Measurements from ENCODE around the gene CLDN20.
"Not testable (repeated sequence)": the region's sequence is repeated elsewhere in the genome, so short reads cannot be mapped to it uniquely, and the experiment has no call there.

Gene CLDN20, protein sequence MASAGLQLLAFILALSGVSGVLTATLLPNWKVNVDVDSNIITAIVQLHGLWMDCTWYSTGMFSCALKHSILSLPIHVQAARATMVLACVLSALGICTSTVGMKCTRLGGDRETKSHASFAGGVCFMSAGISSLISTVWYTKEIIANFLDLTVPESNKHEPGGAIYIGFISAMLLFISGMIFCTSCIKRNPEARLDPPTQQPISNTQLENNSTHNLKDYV

DNA sequence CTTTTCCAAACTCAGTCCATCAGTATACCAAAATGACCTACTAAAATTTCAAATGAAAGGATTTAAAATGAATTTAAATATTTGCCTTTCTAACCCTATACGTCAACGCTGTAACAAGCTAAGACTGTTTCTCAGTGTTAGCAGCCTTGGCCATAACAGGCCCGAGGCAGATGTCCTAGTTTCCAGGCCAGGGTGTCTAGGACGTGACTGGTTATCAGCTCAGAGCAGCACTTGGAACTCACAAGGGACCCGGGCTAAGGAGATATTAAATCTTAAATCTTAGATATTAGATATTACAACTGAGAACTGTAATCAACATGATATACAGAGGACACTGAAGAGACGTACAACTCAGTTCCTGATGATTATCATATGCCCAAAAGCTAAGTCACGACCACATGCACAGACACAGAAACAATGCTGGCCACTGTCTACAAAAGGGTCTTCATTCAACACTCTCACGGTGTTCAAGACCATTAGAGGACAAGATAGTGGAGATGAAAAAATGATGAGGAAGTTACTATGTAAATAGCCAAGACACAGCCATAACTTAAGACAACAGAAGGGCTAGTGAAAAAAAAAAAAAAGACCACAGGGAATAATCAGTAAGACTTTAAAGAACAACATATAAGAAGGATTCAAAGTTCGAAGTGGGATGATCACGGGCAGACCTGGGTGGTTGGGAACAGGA lies at the start of gene CLDN20:
Gene CLDN20 (plus strand): TSS at position 641 of the 691 bp plus-strand sequence. CDS start 11,707 bp downstream, outside the sequence.
- no peak for DNase-seq

DNA sequence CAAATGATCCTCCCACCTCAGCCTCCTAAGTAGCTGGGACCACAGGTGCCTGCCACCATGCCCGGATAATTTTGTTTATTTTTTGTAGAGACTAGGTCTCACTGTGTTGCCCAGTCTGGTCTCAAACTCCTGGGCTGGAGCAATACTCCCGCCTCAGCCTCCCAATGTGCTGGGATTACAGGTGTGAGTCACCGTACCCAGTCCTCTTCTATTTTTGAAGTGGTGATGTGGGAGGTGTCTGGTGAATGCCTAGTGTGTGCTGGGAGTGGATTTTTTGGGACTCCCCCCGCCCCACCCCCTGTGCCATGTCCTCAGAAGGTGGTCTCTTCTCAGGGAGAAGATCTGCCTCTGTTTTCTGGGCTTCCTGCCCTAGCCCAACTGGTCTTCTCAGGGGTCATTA lies 47.9 kb upstream of the CLDN20 start:
- DNase-seq, result no peak

DNA sequence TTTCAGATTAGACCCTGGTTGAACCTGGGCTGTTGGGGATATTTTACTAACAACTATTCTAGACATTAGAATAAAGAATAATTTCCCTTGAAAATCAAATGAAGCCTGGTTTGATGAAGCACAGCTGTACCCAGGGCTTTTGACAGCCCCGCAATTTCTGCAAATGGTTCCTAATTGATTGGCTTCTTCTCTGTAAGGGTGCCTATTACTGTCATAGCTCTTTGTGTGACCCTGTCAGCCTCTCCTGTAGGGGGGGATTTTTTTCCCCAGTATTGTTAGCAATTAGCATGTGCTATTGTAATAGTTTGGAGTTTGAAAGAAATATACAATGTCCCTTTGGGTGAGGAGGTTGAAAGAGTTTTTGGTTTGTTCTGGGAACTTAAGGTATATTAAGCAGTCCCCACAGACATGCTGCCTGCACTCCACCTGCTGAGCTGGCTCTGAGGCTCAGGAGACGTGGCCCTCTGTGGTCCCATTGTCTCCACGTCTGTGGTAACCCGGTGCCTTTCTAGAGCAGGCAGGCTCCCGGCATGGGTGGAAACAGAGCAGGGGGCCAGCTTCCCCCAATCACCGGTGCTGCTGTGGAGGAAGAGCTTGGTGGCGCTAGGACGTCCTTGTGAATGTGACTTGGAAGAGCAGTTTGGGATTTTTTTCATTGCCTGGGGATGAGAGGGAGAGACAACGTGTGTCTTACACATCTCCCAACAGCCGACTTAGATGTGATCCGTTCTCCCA lies 47.3 kb upstream of the CLDN20 start:
- no peak for DNase-seq

DNA sequence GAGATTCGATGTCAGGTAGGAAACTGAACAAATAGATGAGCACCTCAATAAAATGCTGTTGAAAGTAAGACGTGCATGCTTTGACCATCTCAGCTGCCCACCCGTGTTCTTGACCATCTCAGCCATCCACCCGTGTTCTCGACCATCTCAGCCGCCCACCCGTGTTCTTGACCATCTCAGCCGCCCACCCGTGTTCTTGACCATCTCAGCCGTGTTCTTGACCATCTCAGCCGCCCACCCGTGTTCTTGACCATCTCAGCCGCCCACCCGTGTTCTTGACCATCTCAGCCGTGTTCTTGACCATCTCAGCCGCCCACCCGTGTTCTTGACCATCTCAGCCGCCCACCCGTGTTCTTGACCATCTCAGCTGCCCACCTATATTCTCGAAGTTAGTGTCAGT lies 45.1 kb upstream of the CLDN20 start:
- not testable (repeated sequence) for DNase-seq

DNA sequence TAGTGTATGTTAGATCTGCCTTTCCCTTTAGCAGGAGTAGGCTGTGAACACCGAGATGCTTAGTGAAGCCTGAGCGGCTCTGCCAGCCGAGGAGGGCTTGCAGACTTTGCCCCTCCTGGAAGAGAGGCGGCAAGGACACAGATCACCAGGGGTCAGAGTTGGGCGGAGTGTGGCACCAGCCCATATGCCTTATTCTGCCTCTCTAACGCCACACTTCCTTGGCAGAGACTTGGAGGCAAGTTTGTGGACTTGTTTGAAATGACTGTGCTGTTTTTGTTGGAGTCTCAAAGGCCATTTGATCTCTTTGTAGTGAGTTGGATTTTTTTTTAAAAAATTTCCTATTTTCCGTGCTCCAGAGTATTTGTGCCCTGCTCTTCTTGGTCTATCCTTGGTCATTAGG lies 44.5 kb upstream of the CLDN20 start:
- DNase-seq, result no peak

DNA sequence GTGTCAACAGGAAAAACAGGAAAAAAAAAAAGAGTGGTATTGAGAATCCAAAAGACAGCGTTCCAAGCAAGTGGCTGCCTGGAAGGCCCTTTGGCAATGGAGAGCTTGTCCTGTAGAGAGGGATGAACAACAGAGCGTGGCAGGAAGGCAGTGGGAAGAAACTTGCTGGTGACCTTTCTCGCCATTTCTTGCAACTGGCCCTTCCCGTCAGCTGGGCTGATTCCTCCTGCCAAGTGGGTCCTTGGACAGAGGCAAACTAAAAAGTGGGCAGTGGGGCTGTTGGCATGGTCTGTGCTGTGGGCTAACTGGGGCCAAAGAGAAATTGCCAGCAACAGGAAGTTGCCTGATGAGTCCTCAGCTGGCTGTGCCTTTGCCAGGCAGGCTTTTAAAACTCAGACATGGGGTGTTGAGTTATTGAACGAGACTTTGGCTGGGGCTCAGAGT lies 43.9 kb upstream of the CLDN20 start:
- DNase-seq, result no peak

DNA sequence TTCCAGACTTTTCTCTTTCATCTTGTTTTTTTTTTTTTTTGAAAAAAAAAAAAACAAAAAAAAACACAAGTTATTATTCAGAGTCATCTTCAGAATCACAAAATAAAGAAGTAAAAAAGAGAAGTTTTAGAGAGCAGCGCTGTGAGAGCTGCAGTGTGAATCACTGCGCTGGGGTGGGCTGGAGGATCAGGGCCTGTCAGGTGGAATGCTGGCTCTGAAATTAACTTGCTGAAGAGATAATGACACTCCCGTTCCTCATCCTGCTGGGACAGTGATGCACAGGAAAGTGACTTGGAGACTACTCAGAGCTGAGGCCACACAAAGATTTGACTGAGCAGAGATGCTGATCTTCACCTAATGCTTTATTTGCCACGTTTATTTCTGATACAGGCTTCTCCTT lies 42.7 kb upstream of the CLDN20 start:
- DNase-seq, result no peak

DNA sequence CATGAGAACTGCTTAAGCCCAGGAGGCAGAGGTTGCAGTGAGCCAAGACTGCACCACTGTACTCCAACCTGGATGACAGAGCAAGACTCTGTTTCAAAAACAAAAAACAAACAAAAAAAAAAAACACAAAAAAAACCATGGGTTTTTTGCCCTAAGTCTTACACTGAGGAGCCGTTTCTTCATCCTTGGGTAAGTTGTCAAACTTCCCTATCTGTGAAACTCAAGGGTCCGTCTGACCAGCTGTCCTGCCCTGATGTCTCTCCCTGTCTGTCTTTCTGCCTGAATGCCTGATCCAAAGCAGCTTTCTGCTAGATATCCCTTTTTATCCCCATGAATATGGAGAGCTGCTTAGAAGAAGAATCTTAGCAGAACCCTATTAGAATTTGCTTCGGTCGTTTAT lies 41.3 kb upstream of the CLDN20 start:
- no peak for DNase-seq

DNA sequence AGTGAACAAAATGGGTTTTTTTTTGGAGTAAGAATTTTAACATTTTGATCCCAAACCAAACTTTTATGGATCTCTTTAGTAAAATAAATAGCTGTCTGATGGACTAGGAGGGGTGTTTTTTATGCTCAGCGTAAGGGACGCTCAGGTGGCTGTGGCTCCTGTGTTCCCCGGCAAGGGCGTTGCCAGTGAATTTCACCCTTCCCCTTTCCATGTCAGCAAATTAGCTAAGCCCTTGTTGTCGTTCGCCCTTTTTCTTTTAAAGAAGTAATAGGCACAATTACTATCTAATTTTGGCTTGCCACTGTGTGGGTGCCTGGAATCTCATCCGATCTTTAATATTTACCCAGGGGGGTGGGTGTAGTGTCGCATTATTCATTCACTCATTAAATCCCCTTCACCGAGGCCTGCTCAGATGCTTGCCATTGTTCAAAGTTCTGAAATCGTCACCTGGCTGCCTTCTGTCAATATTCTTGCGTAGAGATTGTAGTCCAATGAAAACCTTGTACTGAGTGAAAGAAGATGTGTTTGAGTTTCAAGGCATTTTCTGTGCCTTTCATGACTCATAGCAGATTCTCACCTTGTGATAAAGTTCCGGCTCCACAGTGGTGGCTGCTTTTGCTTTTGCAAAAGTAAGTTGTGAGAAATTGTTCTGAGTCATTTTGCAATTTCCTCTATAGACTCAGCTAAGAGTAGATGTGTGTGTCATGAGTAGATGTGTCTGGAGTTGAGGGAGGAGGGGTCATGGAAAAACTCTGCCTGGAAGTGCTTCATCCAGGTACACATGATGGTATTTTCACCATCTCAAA lies 40.0 kb upstream of the CLDN20 start:
- peak; percentile 82 to 89 for DNase-seq

DNA sequence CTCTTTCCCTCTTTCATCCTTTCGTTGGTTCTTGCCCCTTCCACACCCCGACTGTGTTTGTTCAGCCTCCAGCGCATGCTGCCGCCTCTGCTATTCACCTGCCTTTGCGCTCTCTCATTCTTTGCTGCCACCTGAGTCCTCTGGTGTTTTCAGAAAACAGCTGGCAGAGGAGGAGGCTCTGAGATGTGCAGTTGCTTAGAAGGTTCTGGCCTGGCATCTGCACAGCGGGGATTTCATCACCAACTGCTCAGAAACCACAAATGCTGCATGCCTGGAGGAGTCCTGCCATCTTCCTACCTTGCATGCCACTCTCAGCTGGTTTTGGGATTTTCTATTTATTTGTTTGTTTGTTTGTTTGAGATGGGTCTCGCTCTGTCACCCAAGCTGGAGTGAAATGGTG lies 39.2 kb upstream of the CLDN20 start:
- peak; percentile 47 to 59 for DNase-seq

DNA sequence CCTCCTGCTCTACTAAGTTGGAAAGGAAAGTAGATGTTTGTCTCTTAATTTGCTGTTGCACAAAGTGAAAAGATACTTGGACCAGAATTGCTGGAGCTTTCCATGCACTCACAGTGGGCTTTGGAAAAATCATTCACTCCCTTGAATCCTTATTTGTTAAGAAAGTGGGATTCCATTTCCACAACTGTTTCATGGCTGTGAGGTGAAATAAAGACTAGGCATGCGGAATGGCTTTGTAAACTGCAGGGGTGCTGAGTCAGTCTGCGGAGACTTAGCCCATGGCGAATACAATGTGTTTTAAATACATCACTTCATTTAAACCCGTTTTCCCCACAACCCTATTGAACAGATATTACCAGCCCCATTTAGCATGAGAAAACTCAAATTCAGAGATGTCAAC lies 36.8 kb upstream of the CLDN20 start:
- DNase-seq, result no peak

DNA sequence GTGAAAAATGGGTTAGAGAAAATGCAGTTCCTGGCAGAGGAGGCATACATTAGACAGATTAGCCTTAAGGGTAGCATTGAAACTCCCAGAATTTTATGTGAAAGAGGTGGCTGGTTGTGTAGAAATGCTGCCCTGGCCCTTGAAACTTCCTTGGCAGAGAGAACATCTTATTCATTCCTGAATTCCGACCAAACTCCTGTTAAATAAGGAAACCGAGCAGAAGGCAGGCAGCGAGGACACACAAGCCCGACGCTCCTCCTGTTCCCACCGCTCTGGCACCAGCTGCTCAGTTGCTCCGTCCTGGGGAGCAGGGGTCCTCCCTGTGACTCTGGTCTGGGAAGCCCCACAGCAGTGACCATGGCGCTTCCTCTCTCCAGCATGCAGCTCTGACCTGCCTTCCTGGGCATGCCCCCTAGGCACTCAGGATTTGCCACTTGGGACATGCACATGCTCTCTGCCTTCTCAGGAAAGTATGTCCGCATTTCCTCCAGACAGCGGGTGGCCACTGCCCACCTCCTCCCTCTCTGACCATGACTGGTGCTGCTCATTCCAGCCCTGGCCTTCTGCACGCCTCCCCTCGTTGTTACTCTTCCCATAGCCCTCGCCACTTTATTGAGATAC lies 35.2 kb upstream of the CLDN20 start:
- no peak for DNase-seq

DNA sequence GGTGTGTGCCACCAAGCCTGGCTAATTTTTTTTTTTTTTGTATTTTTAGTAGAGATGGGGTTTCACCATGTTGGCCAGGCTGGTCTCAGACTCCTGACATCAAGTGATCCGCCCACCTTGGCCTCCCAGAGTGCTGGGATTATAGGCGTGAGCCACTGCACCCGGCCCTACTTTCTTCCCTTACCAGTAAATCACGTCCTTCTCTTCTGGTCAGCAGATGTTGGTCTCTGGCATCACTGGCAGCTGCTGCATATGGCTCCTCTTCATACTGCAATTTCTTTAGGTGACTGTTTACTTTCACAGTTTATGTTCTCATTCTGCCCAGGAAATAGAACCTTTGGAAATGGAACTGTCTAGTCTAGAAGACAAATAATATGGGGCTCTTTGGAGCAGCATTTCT lies 32.8 kb upstream of the CLDN20 start:
- not testable (repeated sequence) for DNase-seq

DNA sequence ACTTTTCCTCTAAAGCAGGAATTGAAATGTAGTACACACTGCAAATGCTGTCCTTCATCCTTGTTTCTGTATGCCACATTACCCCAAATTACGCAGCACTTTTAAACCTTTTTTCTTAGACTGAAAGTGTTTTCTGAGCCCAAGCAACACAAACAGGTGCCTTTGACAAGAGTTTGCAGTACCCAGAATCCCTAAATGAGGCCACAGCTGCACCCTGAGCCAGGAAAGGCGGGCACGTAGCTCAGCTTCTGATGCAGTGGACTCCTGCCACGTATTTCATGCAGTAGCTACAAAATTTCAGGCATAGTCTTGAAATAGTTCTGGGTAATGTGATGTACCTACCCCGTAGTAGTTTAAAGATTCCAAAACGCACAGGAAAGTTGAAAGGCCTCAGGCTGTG lies 31.0 kb upstream of the CLDN20 start:
- DNase-seq, result no peak

DNA sequence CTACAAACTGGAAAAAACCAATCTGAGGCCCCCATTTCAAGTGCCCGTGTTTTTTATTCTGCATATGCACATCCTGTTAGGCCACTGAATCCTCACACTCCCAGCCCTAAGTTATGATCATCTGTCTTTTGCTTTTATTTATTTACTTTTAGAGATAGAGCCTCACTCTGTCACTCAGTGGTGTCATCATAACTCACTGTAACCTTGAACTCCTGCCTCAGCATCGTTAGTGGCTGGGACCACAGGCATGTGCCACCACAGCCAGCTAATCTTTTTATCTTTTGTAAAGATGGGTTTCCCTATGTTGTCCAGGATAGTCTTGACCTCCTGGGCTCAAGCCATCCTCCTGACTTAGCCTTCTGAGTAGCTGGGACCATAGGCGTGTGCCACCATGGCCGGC lies 29.6 kb upstream of the CLDN20 start:
- no peak for DNase-seq

DNA sequence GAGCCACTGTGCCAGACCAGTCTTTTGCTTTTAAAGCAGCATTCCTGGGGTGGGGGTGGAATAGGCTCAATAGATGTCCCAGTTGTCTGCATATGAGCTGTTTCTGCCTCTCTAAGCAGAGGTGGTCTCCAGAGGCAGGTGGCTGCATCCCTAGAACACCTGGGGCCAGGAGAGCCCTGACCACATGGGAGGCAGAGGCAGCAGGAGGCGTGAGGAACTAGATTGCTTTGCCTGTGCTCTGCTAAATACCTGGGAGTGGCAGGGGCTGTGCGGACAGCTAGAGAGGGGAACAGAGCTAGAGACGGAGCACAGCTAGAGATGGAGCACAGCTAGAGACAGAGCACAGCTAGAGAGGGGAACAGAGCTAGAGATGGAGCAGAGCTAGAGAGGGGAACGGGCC lies 29.1 kb upstream of the CLDN20 start:
- DNase-seq, result no peak

DNA sequence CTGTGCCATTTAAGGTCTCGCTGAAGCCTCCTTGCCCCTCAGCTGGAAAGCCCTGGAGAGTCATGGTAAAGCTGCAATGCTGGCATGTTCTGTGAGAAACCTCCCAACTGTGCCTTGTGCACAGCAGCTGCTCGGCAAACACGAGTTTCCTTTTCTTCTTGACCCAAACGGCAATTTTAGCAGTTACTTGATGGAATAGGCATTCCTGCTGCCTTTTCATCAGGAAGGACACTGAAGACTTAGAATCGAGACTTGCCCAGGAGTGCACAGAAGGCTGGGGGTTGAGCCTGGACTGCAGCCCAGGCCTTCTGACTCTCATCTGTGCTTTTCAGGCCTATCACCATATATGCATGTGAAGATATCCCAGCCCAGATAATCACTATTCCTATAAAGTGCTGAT lies 28.7 kb upstream of the CLDN20 start:
- no peak for DNase-seq

DNA sequence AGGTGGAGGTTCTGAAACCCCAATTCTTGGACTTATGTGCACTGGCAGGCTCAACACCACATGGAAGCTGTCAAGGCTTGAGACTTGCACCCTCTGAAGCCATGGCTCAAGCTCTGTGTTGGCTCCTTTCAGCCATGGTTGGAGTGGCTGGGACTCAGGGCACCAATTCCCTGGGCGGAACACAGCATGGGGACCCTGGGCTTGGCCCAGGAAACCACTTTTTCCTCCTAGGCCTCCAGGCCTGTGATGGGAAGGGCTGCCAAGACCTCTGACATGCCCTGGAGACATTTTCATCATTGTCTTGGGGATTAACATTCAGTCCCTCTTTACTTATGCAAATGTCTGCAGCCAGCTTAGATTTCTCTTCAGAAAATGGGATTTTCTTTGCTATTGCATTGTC lies 26.2 kb upstream of the CLDN20 start:
- no peak for DNase-seq

DNA sequence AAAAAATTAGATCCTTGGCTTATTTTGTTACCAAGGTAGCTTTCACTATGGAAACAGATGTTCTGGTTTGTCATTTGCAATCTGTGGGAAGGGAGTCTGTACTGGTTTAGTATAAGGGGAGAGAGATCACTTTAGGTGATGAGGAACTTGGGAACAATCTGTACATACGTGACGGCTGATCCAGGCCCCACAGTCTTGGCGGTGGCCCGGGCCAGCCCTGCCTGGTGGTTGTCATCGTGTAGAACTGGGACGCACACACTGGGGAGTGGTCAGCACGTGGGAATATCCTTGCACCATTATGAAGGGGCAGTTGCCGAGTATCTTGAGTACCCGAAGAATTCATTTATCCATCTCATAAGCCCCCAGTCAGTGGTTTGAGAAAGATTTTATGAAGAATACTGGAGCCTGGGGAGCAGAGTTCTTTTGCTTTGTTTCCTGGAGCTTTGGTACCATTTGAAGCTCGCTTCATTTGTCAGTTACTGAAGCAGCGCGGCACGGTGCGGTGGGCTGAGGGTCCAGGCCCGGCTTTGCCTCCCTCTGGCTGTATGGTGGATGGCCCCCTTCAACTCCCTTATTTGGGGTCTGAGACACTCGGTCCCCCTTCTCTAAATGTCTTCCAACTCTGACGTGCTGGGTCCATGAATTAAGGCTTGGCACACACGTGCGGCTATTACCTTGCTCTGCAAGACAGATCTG lies 22.8 kb upstream of the CLDN20 start:
- no peak for DNase-seq

DNA sequence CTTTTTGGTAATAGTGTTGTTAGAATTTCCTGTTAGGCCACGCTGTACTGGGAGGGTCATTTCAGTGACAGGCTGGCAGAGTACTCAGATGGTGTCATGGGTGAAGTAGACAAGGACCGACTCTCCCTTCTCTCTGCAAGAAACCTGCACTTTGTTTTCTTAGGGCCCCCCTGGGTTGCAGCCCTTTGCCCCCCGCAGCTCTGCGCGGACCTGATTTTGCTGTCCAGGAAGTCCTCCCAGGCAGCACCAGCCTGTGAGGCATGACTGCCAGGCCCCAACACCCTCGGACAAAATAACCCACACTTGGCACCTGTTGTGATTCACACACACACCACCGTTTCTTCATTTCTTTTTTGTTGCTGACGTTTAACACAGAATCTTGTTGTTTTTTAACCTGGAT lies 21.8 kb upstream of the CLDN20 start:
- DNase-seq, result no peak

DNA sequence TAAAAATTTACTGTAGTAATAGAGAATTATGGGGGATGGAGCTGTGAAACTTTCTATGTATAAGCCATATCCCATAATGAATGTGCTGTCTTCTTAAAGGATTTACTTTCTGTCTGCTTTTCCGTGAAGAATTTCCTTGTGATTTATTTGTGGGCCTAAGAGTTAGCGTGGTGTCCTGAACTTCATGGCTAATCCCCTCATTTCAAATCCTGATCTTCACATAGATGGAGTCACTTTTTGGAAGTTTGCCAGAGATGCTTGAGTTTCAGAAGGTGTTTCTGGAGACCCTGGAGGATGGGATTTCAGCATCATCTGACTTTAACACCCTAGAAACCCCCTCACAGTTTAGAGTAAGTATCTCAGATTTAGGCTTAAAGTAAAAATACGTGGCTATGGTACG lies 19.4 kb upstream of the CLDN20 start:
- no peak for DNase-seq

DNA sequence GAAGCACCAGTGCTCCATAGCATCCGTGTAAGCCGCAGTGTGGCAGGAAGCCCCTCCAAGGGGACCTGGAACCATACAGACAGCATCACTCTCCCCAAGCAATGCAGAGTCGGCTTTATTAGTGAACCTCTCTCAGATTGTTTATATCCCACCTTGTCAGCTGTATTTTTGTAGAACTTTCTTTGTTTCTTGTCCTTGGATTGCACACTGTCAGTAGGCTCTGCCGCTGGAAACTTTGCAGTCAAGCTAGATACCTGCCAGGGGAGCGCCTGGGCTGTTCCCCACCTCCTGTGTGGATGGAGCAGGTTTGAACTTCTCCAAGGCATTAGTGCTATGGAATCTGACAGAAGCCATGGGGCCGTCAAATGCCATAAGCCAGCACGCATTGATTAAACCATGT lies 18.6 kb upstream of the CLDN20 start:
- DNase-seq, result no peak

Measured in AML-193 (cell line).